GM12872 (cell line): ENCODE measurements around the gene NUDT14.

Experiments
- TF ChIP-seq, protein P1 (sequence below): IDR thresholded peaks from 3 replicates; pipeline ENCODE4 v1.5.1; 2011; ENCODE audit warnings: low read depth, mild to moderate bottlenecking, low read length, moderate library complexity; ENCODE audit not compliant: insufficient read depth

Gene NUDT14

DNA sequence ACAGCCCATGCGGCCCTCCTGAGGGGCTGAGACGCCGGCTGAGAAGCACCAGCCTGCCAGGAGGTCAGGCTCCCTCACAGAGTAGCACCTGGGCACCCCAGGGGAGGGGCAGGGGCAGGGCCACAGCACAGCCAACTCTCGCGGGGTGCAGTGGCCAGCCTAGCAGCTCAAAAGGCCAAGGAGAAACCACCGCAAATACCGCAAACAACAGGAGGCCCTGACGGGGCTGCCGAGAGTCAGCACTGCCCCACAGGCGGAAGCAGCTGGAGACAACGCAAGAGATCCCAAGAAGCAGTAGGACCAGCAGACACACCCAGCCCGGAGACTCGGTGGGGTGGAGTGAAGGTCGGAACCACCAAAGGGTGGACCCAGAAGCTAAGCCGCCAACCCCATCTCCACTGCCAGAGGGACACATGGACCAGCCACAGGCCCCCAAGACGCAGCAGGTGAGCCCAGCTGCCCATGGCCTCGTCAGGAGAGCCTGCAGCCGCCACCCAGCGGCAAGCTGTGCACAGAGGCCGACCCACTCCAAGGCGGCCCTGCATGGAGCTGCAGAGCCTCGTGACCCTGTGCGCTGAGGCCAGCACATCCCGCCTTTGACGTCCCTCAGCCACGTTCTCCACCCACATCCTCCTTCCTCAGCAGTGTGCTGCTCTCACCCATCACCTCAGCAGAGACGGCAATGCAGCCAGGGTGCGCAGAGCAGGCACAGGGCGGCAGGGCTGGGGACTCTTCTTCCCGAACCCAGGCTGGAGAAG is 35.6 kb upstream of the NUDT14 start:
- TF ChIP-seq, protein P1, sequence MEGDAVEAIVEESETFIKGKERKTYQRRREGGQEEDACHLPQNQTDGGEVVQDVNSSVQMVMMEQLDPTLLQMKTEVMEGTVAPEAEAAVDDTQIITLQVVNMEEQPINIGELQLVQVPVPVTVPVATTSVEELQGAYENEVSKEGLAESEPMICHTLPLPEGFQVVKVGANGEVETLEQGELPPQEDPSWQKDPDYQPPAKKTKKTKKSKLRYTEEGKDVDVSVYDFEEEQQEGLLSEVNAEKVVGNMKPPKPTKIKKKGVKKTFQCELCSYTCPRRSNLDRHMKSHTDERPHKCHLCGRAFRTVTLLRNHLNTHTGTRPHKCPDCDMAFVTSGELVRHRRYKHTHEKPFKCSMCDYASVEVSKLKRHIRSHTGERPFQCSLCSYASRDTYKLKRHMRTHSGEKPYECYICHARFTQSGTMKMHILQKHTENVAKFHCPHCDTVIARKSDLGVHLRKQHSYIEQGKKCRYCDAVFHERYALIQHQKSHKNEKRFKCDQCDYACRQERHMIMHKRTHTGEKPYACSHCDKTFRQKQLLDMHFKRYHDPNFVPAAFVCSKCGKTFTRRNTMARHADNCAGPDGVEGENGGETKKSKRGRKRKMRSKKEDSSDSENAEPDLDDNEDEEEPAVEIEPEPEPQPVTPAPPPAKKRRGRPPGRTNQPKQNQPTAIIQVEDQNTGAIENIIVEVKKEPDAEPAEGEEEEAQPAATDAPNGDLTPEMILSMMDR, result no peak

DNA sequence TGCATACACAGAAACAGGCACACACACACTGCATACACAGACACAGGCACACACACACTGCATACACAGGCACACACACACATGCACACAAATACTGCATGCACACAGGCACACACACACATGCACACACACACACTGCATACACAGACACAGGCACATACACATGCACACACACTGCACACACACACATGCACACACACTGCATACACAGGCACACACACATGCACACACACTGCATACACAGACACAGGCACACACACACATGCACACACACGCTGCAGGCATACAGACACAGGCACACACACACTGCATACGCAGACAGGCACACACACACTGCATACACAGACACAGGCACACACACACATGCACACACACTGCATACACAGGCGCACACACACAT is 34.5 kb upstream of the NUDT14 start:
- TF ChIP-seq, protein P1, result no peak

DNA sequence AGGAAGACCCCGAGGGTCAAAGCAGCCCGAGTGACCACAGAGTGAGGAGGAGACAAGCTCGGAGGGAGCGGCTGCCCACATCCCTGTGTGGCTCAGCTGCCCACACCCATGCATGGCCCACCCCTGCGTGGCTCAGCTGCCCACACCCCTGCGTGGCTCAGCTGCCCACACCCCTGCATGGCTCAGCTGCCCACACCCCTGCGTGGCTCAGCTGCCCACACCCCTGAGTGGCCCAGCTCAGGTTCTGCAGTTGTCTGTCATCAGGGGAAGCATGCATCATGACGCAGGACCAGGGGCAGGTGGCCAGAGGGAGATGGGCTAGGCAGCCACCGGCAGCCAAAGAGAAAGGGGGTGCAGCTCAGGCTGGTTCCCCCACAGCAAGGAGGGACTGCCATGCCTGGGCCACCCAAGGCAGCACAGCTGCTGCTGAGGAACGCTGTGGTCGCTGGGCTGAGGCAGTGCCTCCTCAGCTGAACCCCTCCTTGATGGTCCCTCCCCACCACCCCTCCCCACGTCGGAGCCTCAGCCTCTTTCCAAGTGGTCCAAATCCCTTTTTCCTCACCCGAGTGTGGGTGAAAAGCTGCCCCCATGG is 33.3 kb upstream of the NUDT14 start:
- TF ChIP-seq, protein P1, result no peak

DNA sequence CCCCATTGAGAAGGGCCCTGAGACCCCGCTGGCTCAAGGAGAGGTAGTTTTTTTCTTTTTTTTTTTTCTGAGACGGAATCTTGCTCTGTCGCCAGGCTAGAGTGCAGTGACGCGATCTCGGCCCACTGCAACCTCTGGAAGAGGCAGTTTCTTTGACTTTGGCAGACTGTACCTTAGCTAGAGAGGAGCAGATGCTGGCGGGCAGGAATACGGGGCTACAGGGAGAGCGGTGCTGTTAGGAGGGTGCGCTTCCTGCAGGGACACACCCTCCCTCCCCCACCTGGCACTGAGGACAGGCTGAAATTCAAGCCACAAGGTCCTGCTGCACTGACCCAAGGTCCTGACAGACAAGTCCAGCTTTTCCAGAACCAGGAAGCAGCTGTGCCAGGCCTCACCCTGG is 32.2 kb upstream of the NUDT14 start:
- TF ChIP-seq, protein P1, result no peak

DNA sequence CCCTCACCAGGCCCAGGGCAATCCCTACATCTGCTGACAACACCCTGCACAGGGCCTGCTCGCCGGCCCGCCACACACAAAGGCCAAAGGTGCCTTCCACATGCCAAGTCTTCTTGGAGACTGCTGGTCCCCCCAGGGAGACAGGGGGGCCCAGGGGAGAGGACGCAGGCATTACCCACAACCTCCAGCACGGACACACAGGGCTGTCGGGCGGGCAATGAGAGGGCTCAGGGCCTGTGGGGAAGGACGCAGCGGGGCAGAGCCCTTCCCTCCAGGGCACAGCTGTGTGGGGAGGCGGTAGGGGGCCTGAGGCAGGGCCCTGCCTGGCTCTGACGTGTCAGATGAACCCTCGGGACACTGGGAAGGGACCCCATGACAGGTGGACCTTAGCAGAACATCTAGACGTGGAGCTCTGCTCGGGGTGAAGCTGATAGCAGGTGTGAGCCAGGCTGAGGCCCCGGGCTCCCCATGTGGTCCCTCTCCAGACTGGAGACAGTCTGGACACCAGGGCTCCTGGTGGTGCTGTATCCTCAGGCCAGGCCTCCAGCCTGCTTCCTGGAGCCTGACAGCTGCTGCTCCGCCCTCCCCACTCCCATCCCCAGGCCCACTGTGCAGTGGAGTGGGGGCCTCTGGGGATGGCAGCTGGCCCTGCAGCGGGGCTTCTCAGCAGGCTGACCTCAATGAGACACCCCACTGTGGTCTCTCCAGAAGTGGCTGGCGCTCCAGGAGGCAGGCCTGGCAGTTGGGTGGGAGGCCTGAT is 31.6 kb upstream of the NUDT14 start:
- TF ChIP-seq, protein P1, result no peak

DNA sequence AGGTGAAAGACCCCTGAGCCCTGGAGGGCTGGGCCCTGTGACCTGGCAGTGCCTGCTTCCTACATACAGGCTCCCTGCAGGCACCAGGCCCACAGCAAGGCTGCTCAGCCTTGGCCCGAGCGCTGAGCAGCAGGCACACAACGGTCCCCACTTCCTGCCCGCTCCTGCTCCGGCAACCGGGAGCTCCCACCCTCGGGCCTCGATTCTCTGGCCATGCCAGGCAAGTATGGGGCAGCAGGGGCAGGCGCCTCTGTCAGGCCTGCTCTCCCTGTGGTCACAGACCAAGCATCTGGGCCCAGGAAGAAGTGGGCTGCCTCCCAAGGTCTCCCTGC is 30.6 kb upstream of the NUDT14 start:
- TF ChIP-seq, protein P1, result no peak

DNA sequence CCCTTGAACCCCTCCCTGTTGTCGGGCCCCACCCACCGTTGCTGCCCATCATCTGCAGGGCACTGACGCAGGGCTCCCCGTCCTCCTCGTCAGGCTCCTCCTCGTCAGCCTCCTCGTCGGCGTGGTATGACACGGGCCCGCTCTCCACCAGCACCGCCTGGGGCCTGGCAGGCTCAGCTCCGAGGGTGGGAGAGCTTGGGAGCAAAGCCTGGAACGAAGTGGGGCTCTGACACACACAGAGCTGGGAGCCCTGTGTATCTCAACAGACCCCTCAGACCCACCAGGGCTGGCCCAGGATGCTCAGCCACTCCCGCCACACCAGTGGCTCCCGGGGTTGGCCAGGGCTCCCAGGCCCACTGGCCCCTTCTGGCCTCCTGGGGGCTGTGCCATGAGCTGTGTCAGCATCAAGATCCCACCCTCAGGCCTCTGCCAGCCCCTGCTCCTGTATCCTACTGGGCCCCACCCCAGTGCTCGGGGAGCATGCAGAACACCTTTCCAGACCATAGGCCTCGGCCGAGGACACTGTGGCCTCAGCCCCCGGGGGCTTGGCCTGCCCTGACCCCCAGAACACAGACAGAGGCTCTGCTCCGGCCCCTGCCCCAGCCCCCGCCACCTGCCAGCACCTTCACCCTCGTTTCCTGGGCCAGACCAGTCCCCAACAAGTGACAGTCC is 30.1 kb upstream of the NUDT14 start:
- TF ChIP-seq, protein P1, result no peak
